ENCODE data around the gene ZCCHC2.

Gene ZCCHC2

DNA sequence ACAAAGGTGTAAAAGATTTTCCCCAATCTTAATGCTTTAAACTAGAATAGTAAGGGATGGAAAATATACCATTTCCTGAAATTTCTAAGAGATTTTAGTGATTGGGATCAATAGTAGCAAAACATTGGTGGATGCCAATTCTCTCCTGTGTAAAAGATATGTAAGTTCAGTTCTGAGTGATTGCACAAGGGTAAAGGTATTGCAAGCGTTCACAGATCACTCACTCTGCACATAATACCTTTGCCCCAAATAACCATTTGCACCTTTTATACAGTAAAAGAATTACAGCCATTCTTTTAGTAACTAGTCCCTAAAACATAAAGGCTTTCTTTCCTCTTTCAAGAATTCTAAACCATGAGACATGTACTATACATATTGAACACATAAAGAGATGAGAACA, 13.0 kb upstream of the ZCCHC2 start:
- DNase-seq = no peak
- intact Hi-C loops (cut with DNase I) = no loop called here

DNA sequence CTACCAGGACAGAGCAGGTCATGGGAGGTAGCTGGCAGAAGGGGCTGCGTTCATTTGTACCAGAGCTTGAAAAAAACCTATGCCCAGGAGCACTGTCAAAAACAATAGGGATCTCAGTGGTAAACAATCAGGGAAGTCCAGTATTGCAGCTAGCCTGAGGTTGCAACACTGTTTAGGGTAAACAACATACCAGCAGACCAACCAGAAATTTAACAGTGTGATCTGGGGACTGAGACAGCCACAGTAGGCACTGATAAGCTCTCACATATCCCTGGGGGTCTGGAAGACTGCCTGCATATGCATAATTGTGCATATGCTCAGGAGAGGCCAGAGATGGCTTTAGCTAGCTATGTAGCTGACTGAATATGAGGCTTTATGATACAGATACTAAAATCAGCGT, 12.0 kb upstream of the ZCCHC2 start:
- no peak for DNase-seq
- intact Hi-C loops (cut with DNase I) = no loop called here

GRCh38 chr18:62512532-62512931, 10.3 kb upstream of the ZCCHC2 start:
- intact Hi-C loops (cut with DNase I) = no loop called here
- DNase-seq = no peak

DNA sequence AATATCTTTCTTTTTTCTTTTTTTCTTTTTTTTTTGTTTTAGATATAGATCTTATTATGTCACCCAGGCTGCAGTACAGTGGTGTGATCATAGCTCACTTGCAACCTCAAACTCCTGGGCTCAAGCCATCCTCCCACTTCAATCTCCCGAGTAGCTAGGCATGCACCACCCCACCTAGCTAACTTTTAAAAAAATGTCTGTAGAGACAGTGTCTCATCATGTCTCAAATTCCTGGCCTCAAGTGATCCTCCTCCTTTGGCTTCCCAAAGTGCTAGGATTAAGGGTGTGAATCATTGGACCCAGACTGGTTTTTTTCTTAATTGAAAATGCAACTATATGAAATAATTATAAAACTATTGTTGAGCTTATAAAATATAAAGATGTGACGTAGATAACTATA, 9.8 kb upstream of the ZCCHC2 start:
- intact Hi-C loops (cut with DNase I) = no loop called here
- no peak for DNase-seq

DNA sequence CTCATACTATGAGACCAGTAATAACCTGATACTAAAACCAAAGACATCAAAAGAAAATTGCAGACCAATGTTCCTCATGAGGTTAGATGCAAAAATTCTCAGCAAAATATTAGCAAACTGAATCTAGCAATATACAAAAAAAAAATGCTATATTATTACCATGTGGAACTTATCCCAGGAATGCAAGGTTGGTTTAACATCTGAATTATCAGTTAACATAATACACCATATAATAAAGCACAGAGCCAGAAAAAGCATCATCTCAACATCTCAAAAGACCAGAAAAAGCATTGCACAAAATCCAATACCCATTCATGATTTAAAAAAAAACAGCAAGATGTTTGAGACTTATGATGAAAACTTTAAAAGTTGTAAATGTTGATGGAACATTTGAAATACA, 8.3 kb upstream of the ZCCHC2 start:
- intact Hi-C loops (cut with DNase I) = no loop called here

GRCh38 chr18:62516242-62516641, 6.6 kb upstream of the ZCCHC2 start:
- no peak for DNase-seq
- intact Hi-C loops (cut with DNase I) = no loop called here

More for the DNA sequence above, 8.3 kb upstream of the ZCCHC2 start:
- DNase-seq = no peak

GRCh38 chr18:62518460-62519375, 4.1 kb upstream of the ZCCHC2 start:
- peak in 1 of 10 donors; percentile 29 for DNase-seq
- intact Hi-C loops (cut with DNase I) = no loop called here

DNA sequence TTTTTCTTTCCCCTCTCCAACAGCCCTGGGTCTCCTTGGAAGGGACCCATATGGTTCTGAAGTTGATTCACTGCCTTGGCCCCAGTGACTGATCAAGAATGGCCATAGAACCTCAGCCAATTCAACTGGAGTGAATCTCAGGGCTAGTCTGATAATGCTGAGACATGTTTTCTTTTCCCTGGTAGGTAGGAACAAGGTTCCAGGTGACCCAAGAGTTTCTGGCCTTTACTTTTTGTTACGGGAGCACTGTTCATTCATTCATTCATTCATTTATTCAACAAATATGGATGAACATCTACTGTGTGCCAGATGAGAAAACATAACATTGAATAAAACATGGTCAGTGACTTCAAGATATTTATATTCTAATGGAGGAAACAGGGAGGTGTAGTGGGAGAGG, 3.1 kb upstream of the ZCCHC2 start:
- intact Hi-C loops (cut with DNase I) = loop anchor here (5.0 to 10.0 kb wide), 2 partner anchors 92 to 905 kb away; partner anchors contain the start of gene VPS4B
- no peak for DNase-seq

DNA sequence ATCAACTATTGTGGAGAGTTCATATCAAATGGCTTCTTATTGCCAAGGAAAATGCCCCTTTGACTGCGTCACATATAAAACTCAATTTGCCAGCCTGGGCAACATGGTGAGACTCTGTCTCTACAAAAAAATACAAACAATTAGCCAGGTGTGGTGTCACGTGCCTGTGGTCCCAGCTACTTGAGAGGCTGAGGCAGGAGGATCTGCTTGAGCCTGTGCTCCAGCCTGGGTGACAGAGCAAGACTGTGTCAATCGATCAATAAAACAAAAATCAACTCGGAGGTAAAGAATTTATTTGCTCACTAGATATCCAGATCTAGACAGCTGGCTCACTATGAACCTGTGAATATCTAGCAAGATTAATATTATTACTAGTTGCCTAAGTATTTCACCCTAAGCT, 1.7 kb upstream of the ZCCHC2 start:
- intact Hi-C loops (cut with DNase I) = loop anchor here (5.0 to 10.0 kb wide), 2 partner anchors 94 to 904 kb away; partner anchors contain the start of gene VPS4B

GRCh38 chr18:62521593-62521992, 1.2 kb upstream of the ZCCHC2 start:
- intact Hi-C loops (cut with DNase I) = loop anchor here (5.0 to 10.0 kb wide), 2 partner anchors 94 to 903 kb away; partner anchors contain the start of gene VPS4B
- no peak for DNase-seq

More for the DNA sequence above, 1.7 kb upstream of the ZCCHC2 start:
- no peak for DNase-seq

DNA sequence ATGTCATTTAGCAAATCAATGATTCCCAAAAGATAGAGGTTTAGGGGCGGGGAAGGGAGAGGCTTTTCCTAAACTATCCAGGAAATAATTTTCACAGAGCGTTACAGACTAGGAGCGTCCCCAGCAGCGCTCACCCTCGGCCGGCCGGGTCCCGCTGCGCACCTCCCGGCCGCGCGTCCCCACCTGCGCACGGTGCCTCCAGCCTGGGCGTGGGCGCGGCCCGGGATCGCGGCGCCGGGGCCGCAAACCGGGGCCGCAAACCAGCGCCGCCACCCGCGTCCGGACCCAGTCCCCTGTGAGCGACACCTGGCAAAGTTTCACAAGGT, 684 bp upstream of the ZCCHC2 start:
- DNase-seq = no peak
- intact Hi-C loops (cut with DNase I) = loop anchor here (5.0 to 10.0 kb wide), 2 partner anchors 95 to 903 kb away; partner anchors contain the start of gene VPS4B

DNA sequence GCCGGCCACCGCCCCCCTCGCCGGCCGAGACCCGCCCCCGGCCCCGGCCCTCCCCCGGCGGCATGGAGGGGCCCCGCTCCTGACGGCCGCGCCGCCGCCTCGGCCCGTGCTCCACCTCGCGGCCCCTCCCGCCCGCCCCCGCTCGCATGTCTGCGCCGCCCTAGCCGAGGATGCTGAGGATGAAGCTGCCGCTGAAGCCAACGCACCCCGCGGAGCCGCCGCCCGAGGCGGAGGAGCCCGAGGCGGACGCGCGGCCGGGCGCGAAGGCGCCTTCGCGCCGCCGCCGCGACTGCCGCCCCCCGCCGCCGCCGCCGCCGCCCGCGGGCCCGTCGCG, 397 bp downstream of the ZCCHC2 start:
- no peak for DNase-seq
- intact Hi-C loops (cut with DNase I) = loop anchor here (5.0 to 10.0 kb wide), 2 partner anchors 96 to 902 kb away; partner anchors contain the start of gene VPS4B

DNA sequence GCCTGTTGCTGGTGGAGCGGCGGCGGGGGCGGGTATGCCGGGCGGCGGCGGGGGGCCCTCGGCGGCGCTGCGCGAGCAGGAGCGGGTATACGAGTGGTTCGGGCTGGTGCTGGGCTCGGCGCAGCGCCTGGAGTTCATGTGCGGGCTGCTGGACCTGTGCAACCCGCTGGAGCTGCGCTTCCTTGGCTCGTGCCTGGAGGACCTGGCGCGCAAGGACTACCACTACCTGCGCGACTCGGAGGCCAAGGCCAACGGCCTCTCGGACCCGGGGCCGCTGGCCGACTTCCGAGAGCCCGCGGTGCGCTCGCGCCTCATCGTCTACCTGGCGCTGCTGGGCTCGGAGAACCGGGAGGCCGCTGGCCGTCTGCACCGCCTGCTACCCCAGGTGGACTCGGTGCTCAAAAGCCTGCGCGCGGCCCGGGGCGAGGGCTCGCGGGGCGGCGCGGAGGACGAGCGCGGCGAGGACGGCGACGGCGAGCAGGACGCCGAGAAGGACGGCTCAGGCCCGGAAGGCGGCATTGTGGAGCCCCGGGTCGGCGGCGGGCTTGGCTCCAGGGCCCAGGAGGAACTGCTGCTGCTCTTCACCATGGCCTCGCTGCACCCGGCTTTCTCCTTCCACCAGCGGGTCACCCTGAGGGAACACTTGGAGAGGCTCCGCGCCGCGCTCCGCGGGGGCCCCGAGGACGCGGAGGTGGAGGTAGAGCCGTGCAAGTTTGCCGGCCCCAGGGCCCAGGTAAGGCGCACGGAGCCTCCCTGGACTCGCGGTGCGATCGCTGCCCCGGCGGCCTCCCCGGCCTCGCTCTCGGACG, 1.0 kb downstream of the ZCCHC2 start:
- intact Hi-C loops (cut with DNase I) = loop anchor here (5.0 to 10.0 kb wide), 2 partner anchors 97 to 901 kb away; partner anchors contain the start of gene VPS4B

GRCh38 chr18:62524440-62525200, 1.8 kb downstream of the ZCCHC2 start:
- peak; percentile 37 to 93 (median 58) for DNase-seq
- intact Hi-C loops (cut with DNase I) = loop anchor here (5.0 to 10.0 kb wide), 5 partner anchors 58 to 900 kb away; partner anchors contain the start of genes PHLPP1, PIGN, RELCH and VPS4B

More for the DNA sequence above, 1.0 kb downstream of the ZCCHC2 start:
- DNase-seq = peak; percentile 16 to 91 (median 34)

GRCh38 chr18:62525608-62526007, 2.8 kb downstream of the ZCCHC2 start:
- intact Hi-C loops (cut with DNase I) = loop anchor here (5.0 to 10.0 kb wide), 4 partner anchors 57 to 899 kb away; partner anchors contain the start of genes PHLPP1, PIGN, RELCH and VPS4B
- no peak for DNase-seq

DNA sequence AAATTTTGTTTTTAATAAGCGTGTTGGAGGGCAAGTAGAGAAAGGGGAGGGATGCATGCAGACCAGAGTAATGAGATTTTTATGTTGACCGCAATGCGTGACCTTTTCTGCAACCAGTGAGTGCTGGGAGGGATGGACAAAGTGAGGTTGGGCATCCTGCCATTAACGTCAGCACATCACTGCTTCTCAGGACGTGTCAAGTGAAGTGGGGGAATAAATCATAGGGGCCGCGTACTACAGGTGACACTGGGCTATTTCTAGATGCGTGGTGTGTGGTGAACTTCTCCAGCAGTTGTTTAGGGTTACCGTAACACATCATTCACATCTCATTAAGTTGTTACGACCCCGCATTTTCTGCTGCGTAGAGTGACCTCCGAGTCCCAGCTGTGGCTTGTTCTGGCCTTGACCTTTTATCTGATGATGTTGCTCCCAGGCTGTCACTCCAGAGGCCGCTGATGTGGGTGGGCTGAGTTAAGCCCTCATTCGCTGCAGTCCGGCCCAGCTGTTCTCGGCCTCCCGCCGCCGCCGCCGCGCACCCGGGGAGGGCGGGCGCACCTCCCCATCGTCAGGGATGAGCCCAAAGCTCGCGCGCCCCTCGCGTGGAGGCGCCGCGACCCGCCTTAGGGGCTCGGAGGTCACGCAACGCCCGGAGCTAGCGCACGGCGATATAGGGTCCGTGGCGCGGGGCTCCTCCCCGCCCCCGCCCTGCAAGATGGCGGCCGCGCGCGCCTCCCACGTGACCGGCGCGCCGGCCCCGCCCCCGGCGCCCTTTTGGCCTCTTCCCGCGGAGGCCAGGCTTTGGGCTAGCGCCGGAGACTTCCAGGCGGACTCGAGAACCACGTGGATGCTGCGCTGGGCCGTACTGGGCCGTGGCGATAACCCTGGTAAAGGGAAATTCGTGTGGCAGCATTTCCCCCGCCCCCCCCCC, 3.5 kb downstream of the ZCCHC2 start:
- intact Hi-C loops (cut with DNase I) = loop anchor here (5.0 to 10.0 kb wide), 4 partner anchors 56 to 898 kb away; partner anchors contain the start of genes PHLPP1, PIGN, RELCH and VPS4B

DNA sequence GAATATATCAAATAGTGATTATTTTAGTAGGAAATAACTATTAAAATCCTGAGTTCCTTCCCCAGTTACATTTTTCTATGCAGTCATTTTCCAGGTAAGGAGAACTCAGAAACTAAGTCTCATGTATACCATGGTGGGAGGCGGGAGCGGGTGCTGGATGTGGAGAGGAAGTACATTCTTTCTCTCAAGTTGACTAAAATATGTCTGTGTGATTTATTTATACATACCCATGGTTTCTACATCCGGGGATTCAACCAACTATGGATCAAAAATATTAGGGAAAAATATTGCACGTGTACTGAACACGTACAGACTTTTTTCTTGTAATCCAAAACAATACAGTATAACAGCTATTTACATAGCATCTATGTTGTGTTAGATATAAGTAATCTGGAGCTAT, 6.8 kb downstream of the ZCCHC2 start:
- no peak for DNase-seq
- intact Hi-C loops (cut with DNase I) = loop anchor here (5.0 to 10.0 kb wide), 4 partner anchors 53 to 895 kb away; partner anchors contain the start of genes PHLPP1, PIGN, RELCH and VPS4B

More for the DNA sequence above, 3.5 kb downstream of the ZCCHC2 start:
- peak; percentile 46 to 94 (median 64) for DNase-seq

- DNase-seq = no peak
- intact Hi-C loops (cut with DNase I) = no loop called here
These were observed 8.3 kb downstream of the ZCCHC2 start for GRCh38 chr18:62531078-62531477.

DNA sequence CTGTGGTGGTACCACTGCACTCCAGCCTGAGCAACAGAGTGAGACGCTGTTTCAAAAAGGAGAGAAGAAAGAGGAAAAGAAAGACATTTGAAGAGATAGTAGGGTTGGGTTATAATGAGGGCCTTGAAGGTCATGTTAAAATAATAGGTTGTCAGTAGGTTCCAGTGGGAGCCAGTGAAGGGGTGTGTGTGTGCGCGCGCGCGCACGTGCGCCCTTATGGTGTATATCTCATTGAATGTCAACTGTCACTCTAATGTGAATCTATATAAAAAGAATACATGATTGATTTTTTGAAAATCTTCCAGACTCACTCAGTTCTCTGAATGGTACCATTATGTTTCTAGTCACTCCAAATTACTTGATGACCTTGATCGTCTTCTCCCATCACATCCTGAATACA, 9.1 kb downstream of the ZCCHC2 start:
- DNase-seq = no peak
- intact Hi-C loops (cut with DNase I) = no loop called here
